Neural cell (in vitro differentiated cells): ENCODE data around the gene FANCI. TPM values are rescaled to one million over a fixed set of nuclear protein-coding genes. Genes with fewer than 3 reads are reported as not detected.
"Not testable (repeated sequence)": the region's sequence is repeated elsewhere in the genome, so short reads cannot be mapped to it uniquely, and the experiment has no call there.

Experiments
- H2AFZ ChIP-seq: fragments of 200-600, 300-800 bp; sonication (generic), shearing (Covaris generic); 2 replicates; pipeline ENCODE4 v1.6.0; 2014; ENCODE audit warnings: low read depth, mild to moderate bottlenecking, antibody characterized with exemption, low read length, moderate library complexity
- H3F3A ChIP-seq: fragments of 200-600 bp; shearing (Covaris generic); 2 replicates; pipeline ENCODE4 v1.6.1; 2016; ENCODE audit warnings: mild to moderate bottlenecking, moderate library complexity, mixed read lengths, antibody characterized with exemption, low read length; ENCODE audit not compliant: insufficient read depth, poor library complexity, severe bottlenecking
- H3K27ac ChIP-seq: fragments of 200-600, 300-800 bp; sonication (generic), shearing (Covaris generic); 2 replicates; pipeline ENCODE4 v1.5.1; 2014; ENCODE audit warnings: mild to moderate bottlenecking, low read length, moderate library complexity
- H3K27me3 ChIP-seq: fragments of 300-800, 200-600 bp; sonication (generic), shearing (Covaris generic); 2 replicates; pipeline ENCODE4 v1.6.0; 2014; ENCODE audit warnings: mild to moderate bottlenecking, low read depth, low read length, moderate library complexity; ENCODE audit not compliant: insufficient read depth
- H3K36me3 ChIP-seq: fragments of 300-800, 200-600 bp; sonication (generic), shearing (Covaris generic); 2 replicates; pipeline ENCODE4 v1.5.1; 2014; ENCODE audit warnings: mild to moderate bottlenecking, antibody characterized with exemption, low read length, moderate library complexity; ENCODE audit not compliant: insufficient read depth
- H3K4me2 ChIP-seq: fragments of 300-800, 200-600 bp; sonication (generic), shearing (Covaris generic); 2 replicates; pipeline ENCODE4 v1.6.0; 2014; ENCODE audit warnings: mild to moderate bottlenecking, low read length
- H3K4me3 ChIP-seq: fragments of 300-800, 200-600 bp; sonication (generic), shearing (Covaris generic); 2 replicates; pipeline ENCODE4 v1.5.1; 2014; ENCODE audit warnings: mild to moderate bottlenecking, low read length, moderate library complexity
- H3K79me2 ChIP-seq: fragments of 200-600 bp; shearing (Covaris generic); replicated peaks from 2 replicates; pipeline ENCODE4 v1.6.0; 2014; ENCODE audit warnings: mild to moderate bottlenecking, low read length, moderate library complexity; ENCODE audit not compliant: insufficient read depth
- H3K9ac ChIP-seq: fragments of 300-800, 200-600 bp; sonication (generic), shearing (Covaris generic); 2 replicates; pipeline ENCODE4 v1.6.1; 2016; ENCODE audit warnings: mild to moderate bottlenecking, low read length, mixed read lengths
- H3K9me2 ChIP-seq: fragments of 200-600 bp; shearing (Covaris generic); 2 replicates; pipeline ENCODE4 v1.6.1; 2016; ENCODE audit warnings: mild to moderate bottlenecking, low read length, mixed read lengths; ENCODE audit not compliant: insufficient read depth
- H3K9me3 ChIP-seq: fragments of 200-600, 300-800 bp; sonication (generic), shearing (Covaris generic); 2 replicates; pipeline ENCODE4 v1.6.1; 2016; ENCODE audit warnings: mild to moderate bottlenecking, mixed run types, low read length, moderate library complexity, mixed read lengths
- H4K20me1 ChIP-seq: fragments of 200-600 bp; shearing (Covaris generic); 2 replicates; pipeline ENCODE4 v1.6.1; 2016; ENCODE audit warnings: mild to moderate bottlenecking, mixed run types; ENCODE audit not compliant: insufficient read depth
- CTCF ChIP-seq: fragments of 450-650 bp; IDR thresholded peaks from 2 replicates; pipeline ENCODE4 v1.5.1; 2014; ENCODE audit warnings: antibody characterized with exemption, mild to moderate bottlenecking, moderate library complexity; ENCODE audit not compliant: poor library complexity, severe bottlenecking
- EP300 ChIP-seq: fragments of 450-650 bp; conservative IDR thresholded peaks from 2 replicates; pipeline ENCODE4 v1.6.1; 2014; ENCODE audit warnings: antibody characterized with exemption, mild to moderate bottlenecking, moderate library complexity; ENCODE audit not compliant: poor library complexity, severe bottlenecking
- EZH2 ChIP-seq: fragments of 200-600, 300-800 bp; shearing (Covaris generic), sonication (generic); IDR thresholded peaks from 2 replicates; pipeline ENCODE4 v1.6.1; 2014; ENCODE audit warnings: antibody characterized with exemption, low read length, borderline replicate concordance, mild to moderate bottlenecking; ENCODE audit not compliant: insufficient read depth, poor library complexity, severe bottlenecking
- MXI1 ChIP-seq: fragments of 450-650 bp; conservative IDR thresholded peaks from 2 replicates; pipeline ENCODE4 v1.6.1; 2014; ENCODE audit warnings: antibody characterized with exemption, mild to moderate bottlenecking; ENCODE audit not compliant: poor library complexity, severe bottlenecking
- POLR2AphosphoS5 ChIP-seq: IDR thresholded peaks from 2 replicates; pipeline ENCODE4 v1.6.1; 2012
- RAD21 ChIP-seq: fragments of 450-650 bp; conservative IDR thresholded peaks from 2 replicates; pipeline ENCODE4 v1.6.1; 2014; ENCODE audit warnings: antibody characterized with exemption, mild to moderate bottlenecking, moderate library complexity
- SMC3 ChIP-seq: fragments of 450-650 bp; conservative IDR thresholded peaks from 2 replicates; pipeline ENCODE4 v1.6.1; 2014; ENCODE audit warnings: antibody characterized with exemption, mild to moderate bottlenecking, moderate library complexity; ENCODE audit not compliant: poor library complexity
- TAF1 ChIP-seq: IDR thresholded peaks from 2 replicates; pipeline ENCODE4 v1.6.1; 2012; ENCODE audit warnings: low read depth
- polyA plus RNA-seq: library from polyadenylated mRNA; depleted of rRNA; stranded (reverse); fragments of >200 nt; gene quantifications from 2 replicates; pipeline ENCODE4 v1.2.3, GENCODE V29; 2014
- TF ChIP-seq, protein P1 (sequence below): IDR thresholded peaks from 2 replicates; pipeline ENCODE4 v1.6.1; 2012; ENCODE audit warnings: borderline replicate concordance

Gene FANCI
- polyA plus RNA-seq, 1 donor from 2014 or later = 5.4 TPM

DNA sequence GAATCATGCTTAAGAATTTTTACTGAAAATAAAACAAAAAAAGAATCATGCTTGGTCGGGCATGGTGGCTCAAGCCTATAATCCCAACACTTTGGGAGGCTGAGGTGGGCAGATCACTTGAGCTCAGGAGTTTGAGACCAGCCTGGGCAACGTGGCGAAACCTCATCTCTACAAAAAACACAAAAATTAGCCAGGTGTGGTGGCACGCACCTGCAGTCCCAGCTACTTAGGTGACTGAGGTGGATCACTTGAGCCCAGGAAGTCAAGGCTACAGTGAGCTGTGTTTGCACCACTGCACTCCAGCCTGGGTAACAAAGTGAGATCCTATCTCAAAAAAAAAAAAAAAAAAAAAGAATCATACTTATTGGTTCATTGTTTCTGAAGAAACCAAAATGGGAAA lies 33.5 kb downstream of the FANCI start:
- H3K4me3 ChIP-seq, H3K79me2 ChIP-seq, H3K9me2 ChIP-seq, H3K36me3 ChIP-seq, H3K9ac ChIP-seq, H3K27ac ChIP-seq, H3K27me3 ChIP-seq, H2AFZ ChIP-seq, H3K4me2 ChIP-seq, H3K9me3 ChIP-seq, H4K20me1 ChIP-seq, H3F3A ChIP-seq: not testable (repeated sequence)

DNA sequence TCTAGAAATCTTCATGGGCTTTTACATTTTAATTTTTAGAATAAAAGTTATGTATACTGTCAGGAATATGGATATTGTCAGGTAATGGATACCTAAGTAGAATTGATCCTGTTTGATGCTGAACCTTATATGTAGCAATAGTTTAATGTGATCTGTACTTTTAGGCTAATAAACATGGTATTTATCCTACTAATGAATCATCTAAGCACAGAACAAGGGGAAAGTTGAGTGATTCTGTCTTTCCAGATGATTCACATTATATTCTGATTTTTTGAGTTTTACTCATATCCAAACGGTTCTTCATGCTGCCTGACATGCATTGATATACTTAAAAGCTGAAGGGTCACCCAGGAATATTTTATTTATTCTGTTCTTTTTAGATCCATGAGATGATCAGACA lies 34.5 kb downstream of the FANCI start:
- TF ChIP-seq EZH2 (no peak), SMC3 (no peak), POLR2AphosphoS5 (no peak), EP300 (no peak)
- TF ChIP-seq, protein P1, sequence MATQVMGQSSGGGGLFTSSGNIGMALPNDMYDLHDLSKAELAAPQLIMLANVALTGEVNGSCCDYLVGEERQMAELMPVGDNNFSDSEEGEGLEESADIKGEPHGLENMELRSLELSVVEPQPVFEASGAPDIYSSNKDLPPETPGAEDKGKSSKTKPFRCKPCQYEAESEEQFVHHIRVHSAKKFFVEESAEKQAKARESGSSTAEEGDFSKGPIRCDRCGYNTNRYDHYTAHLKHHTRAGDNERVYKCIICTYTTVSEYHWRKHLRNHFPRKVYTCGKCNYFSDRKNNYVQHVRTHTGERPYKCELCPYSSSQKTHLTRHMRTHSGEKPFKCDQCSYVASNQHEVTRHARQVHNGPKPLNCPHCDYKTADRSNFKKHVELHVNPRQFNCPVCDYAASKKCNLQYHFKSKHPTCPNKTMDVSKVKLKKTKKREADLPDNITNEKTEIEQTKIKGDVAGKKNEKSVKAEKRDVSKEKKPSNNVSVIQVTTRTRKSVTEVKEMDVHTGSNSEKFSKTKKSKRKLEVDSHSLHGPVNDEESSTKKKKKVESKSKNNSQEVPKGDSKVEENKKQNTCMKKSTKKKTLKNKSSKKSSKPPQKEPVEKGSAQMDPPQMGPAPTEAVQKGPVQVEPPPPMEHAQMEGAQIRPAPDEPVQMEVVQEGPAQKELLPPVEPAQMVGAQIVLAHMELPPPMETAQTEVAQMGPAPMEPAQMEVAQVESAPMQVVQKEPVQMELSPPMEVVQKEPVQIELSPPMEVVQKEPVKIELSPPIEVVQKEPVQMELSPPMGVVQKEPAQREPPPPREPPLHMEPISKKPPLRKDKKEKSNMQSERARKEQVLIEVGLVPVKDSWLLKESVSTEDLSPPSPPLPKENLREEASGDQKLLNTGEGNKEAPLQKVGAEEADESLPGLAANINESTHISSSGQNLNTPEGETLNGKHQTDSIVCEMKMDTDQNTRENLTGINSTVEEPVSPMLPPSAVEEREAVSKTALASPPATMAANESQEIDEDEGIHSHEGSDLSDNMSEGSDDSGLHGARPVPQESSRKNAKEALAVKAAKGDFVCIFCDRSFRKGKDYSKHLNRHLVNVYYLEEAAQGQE = no peak
- Histone ChIP-seq H4K20me1 (no peaks in the 10 kb centered on the region), H3K27me3 (no peaks in the 10 kb centered on the region), H3K9ac (no peak overlapping the region), H3K4me2 (no peak overlapping the region), H3K4me3 (no peak overlapping the region), H3F3A (no peaks in the 10 kb centered on the region), H3K36me3 (no peaks in the 10 kb centered on the region), H3K27ac (no peak overlapping the region), H3K9me3 (no peaks in the 10 kb centered on the region), H2AFZ (no peak overlapping the region), H3K79me2 (no peaks in the 10 kb centered on the region), H3K9me2 (no peaks in the 10 kb centered on the region)

GRCh38 chr15:89282631-89283030 lies 38.9 kb downstream of the FANCI start:
- H3K4me2 ChIP-seq = no peak overlapping the region
- no peak overlapping the region for H2AFZ ChIP-seq
- no peaks in the 10 kb centered on the region for H3F3A ChIP-seq
- no peaks in the 10 kb centered on the region for H3K27me3 ChIP-seq
- no peaks in the 10 kb centered on the region for H3K79me2 ChIP-seq
- no peak overlapping the region for H3K9ac ChIP-seq
- H3K36me3 ChIP-seq = no peaks in the 10 kb centered on the region
- TF ChIP-seq RAD21 (no peak), POLR2AphosphoS5 (no peak), CTCF (no peak), EZH2 (no peak), SMC3 (no peak), MXI1 (no peak), TAF1 (no peak), EP300 (no peak)
- TF ChIP-seq, protein P1 = no peak
- H3K27ac ChIP-seq = no peak overlapping the region
- no peaks in the 10 kb centered on the region for H4K20me1 ChIP-seq
- H3K9me3 ChIP-seq = no peaks in the 10 kb centered on the region
- no peaks in the 10 kb centered on the region for H3K9me2 ChIP-seq
- no peak overlapping the region for H3K4me3 ChIP-seq
